Activated T-cell treated with anti-CD3 and anti-CD28 coated beads, Interleukin-2, amount 50 U/mL, for 72 hours (primary cell): ENCODE measurements around the gene WNT7B. TPM values are rescaled to one million over a fixed set of nuclear protein-coding genes. Genes with fewer than 3 reads are reported as not detected.

ENCODE experiments used
- total RNA-seq, 2 donors: library from RNA; stranded (reverse); gene quantifications; one replicate each; pipeline ENCODE4 v1.2.3, GENCODE V29; 2022

Gene WNT7B
- total RNA-seq, 2 donors from 2014 or later: not detected

Other genes starting within 250 kb of the WNT7B start
- gene PPARA, start 173.4 kb upstream of the WNT7B start, total RNA-seq: 10 to 100 TPM; 14.8 to 16.6 TPM